Gastroesophageal sphincter (tissue), 3 donors: ENCODE data around the gene TLCD2.

Source experiments
- POLR2A ChIP-seq, 2 donors: fragments of 450-650 bp; IDR thresholded peaks; one replicate each; pipeline ENCODE4 v1.6.1; 2017; ENCODE audit warnings: antibody characterized with exemption in 2 of 2, mild to moderate bottlenecking in 2 of 2, moderate library complexity in 1 of 2
- POLR2AphosphoS5 ChIP-seq: sonication (generic); formaldehyde crosslinking; IDR thresholded peaks from one replicate; pipeline ENCODE4 v1.6.1; 2017; ENCODE audit warnings: antibody characterized with exemption
- TF ChIP-seq, protein P1 (sequence below), 4 experiments: fragments of 200-600 bp in 2 of 4; fragments of 450-650 bp in 2 of 4; sonication (generic) in 1 of 4; IDR thresholded peaks; one replicate each; pipeline ENCODE4 v1.5.1; 2017 to 2019; ENCODE audit warnings: antibody characterized with exemption in 4 of 4, mild to moderate bottlenecking in 2 of 4, moderate library complexity in 2 of 4

DNA sequence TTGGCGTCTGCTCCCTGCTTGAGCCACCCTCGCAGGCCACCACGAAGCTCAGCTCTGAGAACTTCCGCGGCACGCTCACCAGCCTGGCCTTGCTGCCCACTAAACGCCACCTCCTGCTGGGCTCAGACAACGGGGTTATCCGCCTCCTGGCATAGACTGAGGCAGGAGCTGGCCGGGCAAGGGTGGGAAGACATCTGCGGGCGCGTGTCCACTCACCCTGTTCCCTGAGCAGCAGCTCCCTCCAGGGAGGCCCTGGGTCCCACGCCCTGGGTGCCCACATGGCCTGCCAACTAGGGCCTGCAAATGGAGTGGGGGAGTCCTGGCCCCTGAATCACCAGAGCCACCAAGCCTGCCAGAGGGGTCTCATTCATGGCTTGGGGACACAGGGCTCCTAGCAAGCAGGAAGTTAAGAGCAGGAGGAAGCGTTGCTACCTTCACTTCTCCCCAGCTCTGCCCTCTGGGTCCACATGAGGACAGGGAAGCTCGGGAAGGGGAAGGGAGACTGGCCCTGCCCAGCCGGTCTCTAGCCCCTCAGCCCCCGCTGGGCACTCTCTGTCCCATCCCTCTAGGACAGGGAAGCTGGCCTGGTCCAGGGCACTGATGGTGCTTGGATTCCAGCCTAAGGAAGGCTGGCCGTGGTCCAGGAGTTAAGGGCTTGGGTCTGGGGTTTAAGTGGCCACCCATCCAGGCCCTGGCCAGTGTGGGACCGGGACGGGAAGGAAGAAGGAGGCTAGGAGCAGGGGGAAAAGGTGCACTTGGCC lies 27.5 kb upstream of the TLCD2 start:
- TF ChIP-seq, protein P1, sequence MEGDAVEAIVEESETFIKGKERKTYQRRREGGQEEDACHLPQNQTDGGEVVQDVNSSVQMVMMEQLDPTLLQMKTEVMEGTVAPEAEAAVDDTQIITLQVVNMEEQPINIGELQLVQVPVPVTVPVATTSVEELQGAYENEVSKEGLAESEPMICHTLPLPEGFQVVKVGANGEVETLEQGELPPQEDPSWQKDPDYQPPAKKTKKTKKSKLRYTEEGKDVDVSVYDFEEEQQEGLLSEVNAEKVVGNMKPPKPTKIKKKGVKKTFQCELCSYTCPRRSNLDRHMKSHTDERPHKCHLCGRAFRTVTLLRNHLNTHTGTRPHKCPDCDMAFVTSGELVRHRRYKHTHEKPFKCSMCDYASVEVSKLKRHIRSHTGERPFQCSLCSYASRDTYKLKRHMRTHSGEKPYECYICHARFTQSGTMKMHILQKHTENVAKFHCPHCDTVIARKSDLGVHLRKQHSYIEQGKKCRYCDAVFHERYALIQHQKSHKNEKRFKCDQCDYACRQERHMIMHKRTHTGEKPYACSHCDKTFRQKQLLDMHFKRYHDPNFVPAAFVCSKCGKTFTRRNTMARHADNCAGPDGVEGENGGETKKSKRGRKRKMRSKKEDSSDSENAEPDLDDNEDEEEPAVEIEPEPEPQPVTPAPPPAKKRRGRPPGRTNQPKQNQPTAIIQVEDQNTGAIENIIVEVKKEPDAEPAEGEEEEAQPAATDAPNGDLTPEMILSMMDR (IDR thresholded peaks at IDR 0.05), result no peak
- no peak for TF ChIP-seq POLR2A (IDR thresholded peaks at IDR 0.05)
- TF ChIP-seq POLR2AphosphoS5, result no peak
